GM12873 (cell line): ENCODE results near the gene SLC1A4.

Experiments used
- TF ChIP-seq, protein P1 (sequence below): IDR thresholded peaks from 2 replicates; pipeline ENCODE4 v1.5.1; 2012; ENCODE audit warnings: low read depth, mild to moderate bottlenecking, moderate library complexity, low read length, control low read depth; ENCODE audit not compliant: insufficient read depth; ENCODE audit errors: missing control alignments

The SLC1A4 gene

DNA sequence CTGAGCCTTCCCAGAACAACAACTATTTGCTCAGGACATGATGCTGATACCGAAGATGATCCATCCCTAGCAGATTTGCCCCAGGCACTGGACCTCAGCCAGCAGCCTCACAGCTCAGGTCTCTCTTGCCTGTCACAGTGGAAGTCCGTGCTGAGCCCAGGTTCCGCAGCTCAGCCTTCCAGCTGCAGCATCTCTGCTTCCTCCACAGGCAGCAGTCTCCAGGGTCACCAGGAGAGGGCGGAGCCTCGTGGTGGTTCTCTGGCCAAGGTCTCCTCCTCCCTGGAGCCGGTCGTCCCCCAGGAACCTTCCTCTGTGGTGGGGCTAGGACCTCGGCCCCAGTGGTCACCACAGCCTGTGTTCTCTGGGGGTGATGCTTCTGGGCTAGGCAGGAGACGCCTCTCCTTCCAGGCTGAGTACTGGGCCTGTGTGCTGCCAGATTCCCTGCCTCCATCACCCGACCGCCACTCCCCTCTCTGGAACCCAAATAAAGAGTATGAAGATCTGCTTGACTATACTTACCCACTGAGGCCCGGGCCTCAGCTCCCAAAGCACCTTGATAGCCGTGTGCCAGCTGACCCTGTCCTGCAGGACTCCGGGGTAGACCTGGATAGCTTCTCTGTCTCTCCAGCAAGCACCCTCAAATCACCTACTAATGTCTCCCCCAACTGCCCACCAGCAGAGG is 82.4 kb downstream of the SLC1A4 start:
- TF ChIP-seq, protein P1, sequence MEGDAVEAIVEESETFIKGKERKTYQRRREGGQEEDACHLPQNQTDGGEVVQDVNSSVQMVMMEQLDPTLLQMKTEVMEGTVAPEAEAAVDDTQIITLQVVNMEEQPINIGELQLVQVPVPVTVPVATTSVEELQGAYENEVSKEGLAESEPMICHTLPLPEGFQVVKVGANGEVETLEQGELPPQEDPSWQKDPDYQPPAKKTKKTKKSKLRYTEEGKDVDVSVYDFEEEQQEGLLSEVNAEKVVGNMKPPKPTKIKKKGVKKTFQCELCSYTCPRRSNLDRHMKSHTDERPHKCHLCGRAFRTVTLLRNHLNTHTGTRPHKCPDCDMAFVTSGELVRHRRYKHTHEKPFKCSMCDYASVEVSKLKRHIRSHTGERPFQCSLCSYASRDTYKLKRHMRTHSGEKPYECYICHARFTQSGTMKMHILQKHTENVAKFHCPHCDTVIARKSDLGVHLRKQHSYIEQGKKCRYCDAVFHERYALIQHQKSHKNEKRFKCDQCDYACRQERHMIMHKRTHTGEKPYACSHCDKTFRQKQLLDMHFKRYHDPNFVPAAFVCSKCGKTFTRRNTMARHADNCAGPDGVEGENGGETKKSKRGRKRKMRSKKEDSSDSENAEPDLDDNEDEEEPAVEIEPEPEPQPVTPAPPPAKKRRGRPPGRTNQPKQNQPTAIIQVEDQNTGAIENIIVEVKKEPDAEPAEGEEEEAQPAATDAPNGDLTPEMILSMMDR, result peak; percentile 32

DNA sequence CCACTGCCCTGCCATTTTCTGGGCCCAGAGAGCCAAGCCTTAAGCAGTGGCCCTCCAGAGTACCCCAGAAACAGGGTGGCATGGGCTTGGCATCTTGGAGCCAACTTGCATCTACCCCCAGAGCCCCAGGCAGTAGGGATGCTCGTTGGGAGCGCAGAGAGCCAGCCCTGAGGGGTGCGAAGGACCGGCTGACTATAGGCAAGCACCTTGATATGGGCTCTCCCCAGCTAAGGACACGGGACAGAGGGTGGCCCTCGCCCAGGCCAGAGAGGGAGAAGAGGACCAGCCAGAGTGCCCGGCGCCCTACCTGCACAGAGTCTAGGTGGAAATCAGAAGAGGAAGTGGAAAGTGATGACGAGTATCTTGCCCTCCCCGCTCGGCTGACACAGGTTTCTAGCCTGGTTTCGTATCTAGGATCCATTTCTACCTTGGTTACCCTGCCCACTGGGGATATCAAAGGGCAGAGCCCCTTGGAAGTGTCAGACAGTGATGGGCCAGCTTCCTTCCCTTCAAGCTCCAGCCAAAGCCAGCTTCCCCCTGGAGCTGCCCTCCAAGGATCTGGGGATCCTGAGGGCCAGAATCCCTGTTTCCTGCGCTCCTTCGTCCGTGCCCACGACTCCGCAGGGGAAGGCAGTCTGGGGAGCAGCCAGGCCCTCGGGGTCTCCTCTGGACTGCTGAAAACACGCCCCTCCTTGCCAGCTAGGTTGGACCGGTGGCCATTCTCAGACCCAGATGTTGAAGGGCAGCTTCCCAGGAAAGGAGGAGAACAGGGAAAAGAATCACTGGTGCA is 83.2 kb downstream of the SLC1A4 start:
- TF ChIP-seq, protein P1, result no peak
